GM12878 (cell line): ENCODE data around the gene HMGB1.

Experiments
- CBX3 ChIP-seq: fragments of 200-600 bp; sonication (generic); IDR thresholded peaks from 2 replicates; pipeline ENCODE4 v1.6.1; 2016; ENCODE audit warnings: low read depth, borderline replicate concordance
- CHD4 ChIP-seq: fragments of 200-600 bp; sonication (generic); IDR thresholded peaks from 2 replicates; pipeline ENCODE4 v1.6.1; 2016; ENCODE audit warnings: mild to moderate bottlenecking
- CUX1 ChIP-seq: IDR thresholded peaks from 2 replicates; pipeline ENCODE4 v1.6.1; 2012; ENCODE audit warnings: improper control_type of control experiment, low read depth, low read length; ENCODE audit not compliant: insufficient replicate concordance
- ESRRA ChIP-seq: IDR thresholded peaks from 2 replicates; pipeline ENCODE4 v1.6.1; 2012; ENCODE audit warnings: mild to moderate bottlenecking, low read length, improper control_type of control experiment
- EZH2 ChIP-seq: IDR thresholded peaks from 2 replicates; pipeline ENCODE4 v1.6.1; 2012; ENCODE audit warnings: low read depth, mild to moderate bottlenecking, control low read depth, inconsistent platforms, low read length, borderline replicate concordance; ENCODE audit not compliant: control insufficient read depth
- FOXM1 ChIP-seq: IDR thresholded peaks from 2 replicates; pipeline ENCODE4 v1.6.1; 2012; ENCODE audit warnings: low read depth, mild to moderate bottlenecking, inconsistent platforms, low read length, moderate library complexity
- HCFC1 ChIP-seq: fragments of 150-350 bp; IDR thresholded peaks from 2 replicates; pipeline ENCODE4 v1.6.1; 2014; ENCODE audit warnings: low read length
- NFIC ChIP-seq: IDR thresholded peaks from 2 replicates; pipeline ENCODE4 v1.6.1; 2012; ENCODE audit warnings: low read depth, mild to moderate bottlenecking, inconsistent platforms, low read length, moderate library complexity
- POLR2A ChIP-seq: IDR thresholded peaks from 2 replicates; pipeline ENCODE4 v1.6.1; 2011; ENCODE audit warnings: low read depth, mild to moderate bottlenecking, low read length
- POLR2AphosphoS5 ChIP-seq: IDR thresholded peaks from 2 replicates; pipeline ENCODE4 v1.6.1; 2011; ENCODE audit warnings: mild to moderate bottlenecking, low read length, inconsistent platforms
- REST ChIP-seq: IDR thresholded peaks from 2 replicates; pipeline ENCODE4 v1.6.1; 2012; ENCODE audit warnings: mild to moderate bottlenecking, low read depth, low read length
- SREBF2 ChIP-seq: IDR thresholded peaks from 2 replicates; pipeline ENCODE4 v1.6.1; 2012; ENCODE audit warnings: mild to moderate bottlenecking, low read length
- USF2 ChIP-seq: IDR thresholded peaks from 2 replicates; pipeline ENCODE4 v1.6.1; 2011; ENCODE audit warnings: low read depth, low read length, improper control_type of control experiment, borderline replicate concordance
- ZNF217 ChIP-seq: fragments of 450-650 bp; IDR thresholded peaks from 2 replicates; pipeline ENCODE4 v1.6.1; 2017; ENCODE audit warnings: antibody characterized with exemption, mild to moderate bottlenecking

- TF ChIP-seq FOXM1 (no peak), SREBF2 (no peak), REST (no peak), POLR2AphosphoS5 (no peak), CUX1 (no peak), HCFC1 (no peak), CBX3 (no peak), EZH2 (no peak), POLR2A (no peak), USF2 (no peak), ESRRA (no peak), ZNF217 (no peak), NFIC (no peak), CHD4 (no peak)
These were observed 20.7 kb upstream of the HMGB1 start for GRCh38 chr13:30486230-30487074.
